MM.1S (cell line): ENCODE measurements around the gene SPATA17.

Experiments
- CTCF ChIP-seq: fragments of 300-600 bp; sonication (generic); IDR thresholded peaks from 2 replicates; pipeline ENCODE4 v1.5.1; 2016; ENCODE audit warnings: antibody characterized with exemption, low read length, mixed read lengths
- EZH2 ChIP-seq: fragments of 300-600 bp; sonication (generic); optimal IDR thresholded peaks from 2 replicates; pipeline ENCODE3; 2017; ENCODE audit warnings: low read depth, mild to moderate bottlenecking, antibody characterized with exemption, low read length, mixed read lengths

GRCh38 chr1:217881131-217881543 is 250.0 kb downstream of the SPATA17 start:
- TF ChIP-seq CTCF = no peak
- no peak for TF ChIP-seq EZH2
